Tibial nerve (tissue), 4 donors: ENCODE measurements around the gene CYP2D6. TPM values are rescaled to one million over a fixed set of nuclear protein-coding genes. Genes with fewer than 3 reads are reported as not detected.

ENCODE experiments used
- DNase-seq, 2 donors: peaks; one replicate each; pipeline ENCODE4 v3.0.0-alpha.2; 2019; ENCODE audit warnings: low spot score in 2 of 2
- H3K27ac ChIP-seq, 4 donors: fragments of 200-600 bp; sonication (generic) in 3 of 4; one replicate each; pipeline ENCODE4 v1.5.1; 2017 to 2019; ENCODE audit warnings: mild to moderate bottlenecking in 1 of 4
- H3K27me3 ChIP-seq, 2 donors: fragments of 200-600 bp; sonication (generic) in 1 of 2; one replicate each; pipeline versions ENCODE4 v1.5.1 to v1.6.0; 2017 to 2019
- H3K36me3 ChIP-seq, 3 donors: fragments of 200-600 bp; sonication (generic); one replicate each; pipeline ENCODE4 v1.5.1; 2018 to 2019
- H3K4me1 ChIP-seq, 4 donors: fragments of 200-600 bp; sonication (generic) in 3 of 4; one replicate each; pipeline ENCODE4 v1.5.1; 2017 to 2019
- H3K4me3 ChIP-seq, 4 donors: fragments of 200-600 bp; sonication (generic) in 3 of 4; one replicate each; pipeline ENCODE4 v1.5.1; 2017 to 2019; ENCODE audit warnings: mild to moderate bottlenecking in 1 of 4, moderate library complexity in 1 of 4
- H3K9me3 ChIP-seq, 4 donors: fragments of 200-600 bp; sonication (generic) in 3 of 4; one replicate each; pipeline ENCODE4 v1.5.1; 2017 to 2019
- CTCF ChIP-seq, 5 experiments: fragments of 200-600 bp in 3 of 5; fragments of 450-650 bp in 2 of 5; sonication (generic) in 3 of 5; IDR thresholded peaks; one replicate each; pipeline ENCODE4 v1.5.1; 2016 to 2019; ENCODE audit warnings: antibody characterized with exemption in 5 of 5, mild to moderate bottlenecking in 3 of 5, moderate library complexity in 2 of 5
- EP300 ChIP-seq, 2 donors: sonication (generic); formaldehyde crosslinking; IDR thresholded peaks; one replicate each; pipeline ENCODE4 v1.6.1; 2017; ENCODE audit warnings: antibody characterized with exemption in 2 of 2, mild to moderate bottlenecking in 1 of 2
- POLR2A ChIP-seq, 2 donors: fragments of 450-650 bp; IDR thresholded peaks; one replicate each; pipeline ENCODE4 v1.6.1; 2017; ENCODE audit warnings: antibody characterized with exemption in 2 of 2, mild to moderate bottlenecking in 2 of 2, moderate library complexity in 2 of 2
- WGBS, 2 donors: methylation state at CpG; one replicate each; pipeline ENCODE4 v1.1.5; 2018; 5-methylcytosine and 5-hydroxymethylcytosine counted together
- total RNA-seq, 4 donors: library from RNA; depleted of rRNA; stranded (reverse); fragments of >200 nt; gene quantifications; one replicate each; pipeline ENCODE4 v1.1.0, GENCODE V29; 2016

The CYP2D6 gene
- total RNA-seq, 4 donors from 2014 or later, result 0.30 to 1.1 (median 0.61) TPM

GRCh38 chr22:42090596-42091454, 39.8 kb downstream of the CYP2D6 start, which contains the start of gene NDUFA6:
Gene NDUFA6, minus strand, starts transcription at chr22:42090772. Its CDS starts 28 bp downstream, at chr22:42090744.
- WGBS, 2 donors, result 0% methylated on average over 45 to 53 of the region's 71 CpGs

GRCh38 chr22:42086051-42086450, 44.6 kb downstream of the CYP2D6 start:
- H3K36me3 ChIP-seq, result peaks cover 0 to 58% (median 14%) of the 10 kb centered on the region in 3 donors
- H3K27ac ChIP-seq, result no peak overlapping the region
- no peaks in the 10 kb centered on the region for H3K9me3 ChIP-seq
- DNase-seq, result no peak
- no peak overlapping the region for H3K4me3 ChIP-seq
- 61 to 63% methylated on average over 6 of the region's 6 CpGs for WGBS, 2 donors
- TF ChIP-seq CTCF (IDR thresholded peaks at IDR 0.05), result no peak
- no peak for TF ChIP-seq EP300 (IDR thresholded peaks at IDR 0.05)
- TF ChIP-seq POLR2A (IDR thresholded peaks at IDR 0.05), result no peak
- no peaks in the 10 kb centered on the region for H3K27me3 ChIP-seq
- peaks cover 0 to 45% (median 9%) of the 10 kb centered on the region in 4 donors for H3K4me1 ChIP-seq

More at GRCh38 chr22:42090596-42091454, 39.8 kb downstream of the CYP2D6 start, which contains the start of gene NDUFA6:
- Histone ChIP-seq H3K4me3 (peak within 1 kb of the TSS; percentile 80 to 96 (median 90)), H3K27me3 (no peaks in the 10 kb centered on the region), H3K36me3 (peaks cover 0 to 25% (median 8%) of the 10 kb centered on the region in 3 donors), H3K4me1 (peaks cover 0 to 33% (median 10%) of the 10 kb centered on the region in 4 donors), H3K27ac (peak within 1 kb of the TSS; percentile 83 to 99 (median 94)), H3K9me3 (no peaks in the 10 kb centered on the region)
- TF ChIP-seq CTCF (IDR thresholded peaks at IDR 0.05), result peak; percentile 95 to 99 (median 96)
- peak; percentile 75 to 97 for TF ChIP-seq EP300 (IDR thresholded peaks at IDR 0.05)
- peak; percentile 68 to 93 for TF ChIP-seq POLR2A (IDR thresholded peaks at IDR 0.05)
- peak; percentile 97 to 98 for DNase-seq

GRCh38 chr22:42084874-42085273, 45.7 kb downstream of the CYP2D6 start:
- TF ChIP-seq EP300 (IDR thresholded peaks at IDR 0.05) (no peak), POLR2A (IDR thresholded peaks at IDR 0.05) (no peak), CTCF (IDR thresholded peaks at IDR 0.05) (no peak)
- 90 to 93% methylated on average over 8 of the region's 8 CpGs for WGBS, 2 donors
- Histone ChIP-seq H3K4me1 (peaks cover 0 to 49% (median 15%) of the 10 kb centered on the region in 4 donors), H3K9me3 (no peaks in the 10 kb centered on the region), H3K27ac (no peak overlapping the region), H3K4me3 (no peak overlapping the region), H3K36me3 (peaks cover 0 to 58% (median 14%) of the 10 kb centered on the region in 3 donors), H3K27me3 (no peaks in the 10 kb centered on the region)
- DNase-seq, result no peak

GRCh38 chr22:42083119-42083518, 47.5 kb downstream of the CYP2D6 start:
- H3K27me3 ChIP-seq, result no peaks in the 10 kb centered on the region
- no peaks in the 10 kb centered on the region for H3K9me3 ChIP-seq
- TF ChIP-seq POLR2A (IDR thresholded peaks at IDR 0.05) (no peak), EP300 (IDR thresholded peaks at IDR 0.05) (no peak), CTCF (IDR thresholded peaks at IDR 0.05) (no peak)
- 82 to 88% methylated on average over 4 of the region's 4 CpGs for WGBS, 2 donors
- H3K36me3 ChIP-seq, result peaks cover 0 to 58% (median 14%) of the 10 kb centered on the region in 3 donors
- no peak for DNase-seq
- H3K4me1 ChIP-seq, result peaks cover 0 to 47% (median 21%) of the 10 kb centered on the region in 4 donors
- no peak overlapping the region for H3K4me3 ChIP-seq
- H3K27ac ChIP-seq, result no peak overlapping the region

- no peaks in the 10 kb centered on the region for H3K27me3 ChIP-seq
- H3K36me3 ChIP-seq, result peaks cover 0 to 58% (median under 1%) of the 10 kb centered on the region in 3 donors
- DNase-seq, result no peak
- H3K27ac ChIP-seq, result peak overlapping the region; percentile 96 to 99 (median 98)
- peak overlapping the region; percentile 60 to 79 (median 65) for H3K4me3 ChIP-seq
- peaks cover 0 to 56% (median 22%) of the 10 kb centered on the region in 4 donors for H3K4me1 ChIP-seq
- 0 to 1% methylated on average over 14 of the region's 14 CpGs for WGBS, 2 donors
- no peak for TF ChIP-seq POLR2A (IDR thresholded peaks at IDR 0.05)
- no peak for TF ChIP-seq EP300 (IDR thresholded peaks at IDR 0.05)
- TF ChIP-seq CTCF (IDR thresholded peaks at IDR 0.05), result no peak
- H3K9me3 ChIP-seq, result no peaks in the 10 kb centered on the region
Observed at GRCh38 chr22:42080287-42080686, 50.3 kb downstream of the CYP2D6 start.
